IMR-90 (cell line): ENCODE measurements around the gene TNS2. TPM values are rescaled to one million over a fixed set of nuclear protein-coding genes. Genes with fewer than 3 reads are reported as not detected.

Source experiments
- ATAC-seq: fragments of 200-7000 bp; cut with Tn5 transposase; 2 replicates; pipeline ENCODE4 v1.9.1; 2020; ENCODE audit warnings: low read depth, mild to moderate bottlenecking, moderate library complexity
- BruUV-seq: library from RNA; stranded (reverse); fragments of 400-500 nt; replicated peaks from 2 replicates; lab custom pipeline; 2021; lab: Mats Ljungman, UMichigan
- CTCF ChIA-PET: fragments of 300-600 bp; formaldehyde crosslinking; extraction: SDS; loops from one replicate; lab custom pipeline; 2021; ENCODE audit warnings: antibody characterized with exemption; lab: Yijun Ruan, JAX
- POLR2A ChIA-PET: fragments of 300-600 bp; sonication (Branson Sonifier 250); formaldehyde crosslinking; loops from one replicate; lab custom pipeline; 2022; ENCODE audit warnings: antibody characterized with exemption; ENCODE audit not compliant: unreplicated experiment; lab: Charles Lee
- DNase-seq: peaks from one replicate; pipeline ENCODE4 v3.0.0; 2013
- H2AFZ ChIP-seq: replicated peaks from 2 replicates; pipeline ENCODE3; 2013; ENCODE audit warnings: low read length, mild to moderate bottlenecking; ENCODE audit not compliant: poor library complexity
- H2AK5ac ChIP-seq: 2 replicates; pipeline ENCODE4 v1.6.1; 2013; ENCODE audit warnings: low read depth, low read length, inconsistent platforms
- H2AK9ac ChIP-seq: replicated peaks from 2 replicates; pipeline ENCODE3; 2013; ENCODE audit warnings: mild to moderate bottlenecking, low read depth, low read length, moderate library complexity; ENCODE audit not compliant: poor library complexity
- H2BK120ac ChIP-seq: 2 replicates; pipeline ENCODE4 v1.6.1; 2013; ENCODE audit warnings: low read depth, low read length, inconsistent platforms
- H2BK15ac ChIP-seq: 3 replicates; pipeline ENCODE4 v1.6.1; 2013; ENCODE audit warnings: low read depth, low read length, inconsistent platforms
- H2BK20ac ChIP-seq: 2 replicates; pipeline ENCODE4 v1.6.1; 2013; ENCODE audit warnings: low read depth, mild to moderate bottlenecking, inconsistent platforms, low read length, moderate library complexity
- H2BK5ac ChIP-seq: 2 replicates; pipeline ENCODE4 v1.6.1; 2013; ENCODE audit warnings: mild to moderate bottlenecking, low read depth, low read length, inconsistent platforms; ENCODE audit not compliant: poor library complexity, severe bottlenecking
- H3K14ac ChIP-seq: replicated peaks from 2 replicates; pipeline ENCODE4 v1.6.1; 2013; ENCODE audit warnings: low read depth, low read length, inconsistent platforms
- H3K18ac ChIP-seq: 2 replicates; pipeline ENCODE4 v1.6.1; 2013; ENCODE audit warnings: low read depth, low read length, control low read depth
- H3K23ac ChIP-seq: 2 replicates; pipeline ENCODE4 v1.6.1; 2013; ENCODE audit warnings: low read depth, low read length, inconsistent platforms
- H3K27ac ChIP-seq: 2 replicates; pipeline ENCODE4 v1.5.1; 2013; ENCODE audit warnings: mild to moderate bottlenecking, control low read depth, low read length; ENCODE audit not compliant: insufficient read depth
- H3K27me3 ChIP-seq: 2 replicates; pipeline ENCODE4 v1.6.1; 2013; ENCODE audit warnings: low read length; ENCODE audit not compliant: control insufficient read depth, insufficient read depth
- H3K36me3 ChIP-seq: 2 replicates; pipeline ENCODE4 v1.6.1; 2013; ENCODE audit warnings: low read length, mixed read lengths; ENCODE audit not compliant: control insufficient read depth, insufficient read depth
- H3K4ac ChIP-seq: 2 replicates; pipeline ENCODE4 v1.6.1; 2013; ENCODE audit warnings: low read depth, low read length, inconsistent platforms
- H3K4me1 ChIP-seq: 2 replicates; pipeline ENCODE4 v1.6.1; 2013; ENCODE audit warnings: low read length, mixed read lengths; ENCODE audit not compliant: control insufficient read depth, insufficient read depth
- H3K4me2 ChIP-seq: 2 replicates; pipeline ENCODE4 v1.6.1; 2013; ENCODE audit warnings: low read depth, mild to moderate bottlenecking, control low read depth, low read length, moderate library complexity
- H3K4me3 ChIP-seq: 2 replicates; pipeline ENCODE4 v1.5.1; 2013; ENCODE audit warnings: low read depth, mild to moderate bottlenecking, control low read depth, low read length, moderate library complexity; ENCODE audit not compliant: insufficient read depth
- H3K56ac ChIP-seq: 2 replicates; pipeline ENCODE4 v1.6.1; 2013; ENCODE audit warnings: low read length, inconsistent platforms; ENCODE audit not compliant: insufficient read depth; ENCODE audit errors: extremely low read depth
- H3K79me1 ChIP-seq, 2 experiments: 2 replicates each; pipeline ENCODE4 v1.6.1; 2013; ENCODE audit warnings: low read length in 2 of 2, inconsistent platforms in 1 of 2, low read depth in 1 of 2
- H3K9ac ChIP-seq: 2 replicates; pipeline ENCODE4 v1.6.1; 2013; ENCODE audit warnings: low read depth, low read length, control low read depth
- H3K9me1 ChIP-seq: 2 replicates; pipeline ENCODE4 v1.6.1; 2013; ENCODE audit warnings: low read length, inconsistent platforms; ENCODE audit not compliant: insufficient read depth
- H3K9me3 ChIP-seq: 2 replicates; pipeline ENCODE4 v1.6.1; 2013; ENCODE audit warnings: low read length; ENCODE audit not compliant: control insufficient read depth, insufficient read depth
- H4K20me1 ChIP-seq: 2 replicates; pipeline ENCODE4 v1.6.1; 2013; ENCODE audit warnings: low read length, inconsistent platforms; ENCODE audit not compliant: insufficient read depth
- H4K5ac ChIP-seq: 2 replicates; pipeline ENCODE4 v1.6.1; 2013; ENCODE audit warnings: mild to moderate bottlenecking, low read depth, low read length, control low read depth
- H4K8ac ChIP-seq, 2 experiments: 2 replicates each; pipeline ENCODE4 v1.6.1; 2013; ENCODE audit warnings: low read depth in 2 of 2, low read length in 2 of 2, control low read depth in 1 of 2, inconsistent platforms in 1 of 2
- H4K91ac ChIP-seq: 2 replicates; pipeline ENCODE4 v1.6.1; 2013; ENCODE audit warnings: low read depth, low read length, inconsistent platforms; ENCODE audit not compliant: insufficient read depth
- CHD1 ChIP-seq: IDR thresholded peaks from 2 replicates; pipeline ENCODE4 v1.6.1; 2012; ENCODE audit warnings: low read depth, low read length, improper control_type of control experiment
- FOS ChIP-seq: fragments of 150-350 bp; IDR thresholded peaks from 2 replicates; pipeline ENCODE4 v1.6.1; 2016; ENCODE audit warnings: low read depth, low read length
- MAZ ChIP-seq: IDR thresholded peaks from 2 replicates; pipeline ENCODE4 v1.6.1; 2012; ENCODE audit warnings: low read depth, mild to moderate bottlenecking, low read length, improper control_type of control experiment, moderate library complexity, borderline replicate concordance
- WGBS, 2 experiments: methylation state at CpG; one replicate each; pipeline versions ENCODE4 v1.1.5 to v1.1.7; 2013; ENCODE audit warnings: missing lambda C conversion rate in 2 of 2; ENCODE audit not compliant: insufficient read length in 1 of 2; ENCODE audit errors: extremely low coverage in 2 of 2; 5-methylcytosine and 5-hydroxymethylcytosine counted together
- dilution Hi-C: fragments of 300-500 bp; cut with HindIII; formaldehyde crosslinking; loops from one replicate; pipeline ENCODE4 v1.14.3; 2018; ENCODE audit warnings: low sequenced_read_pairs; ENCODE audit not compliant: unreplicated experiment
- in situ Hi-C: fragments of 300-500 bp; cut with MboI; formaldehyde crosslinking; loops from 3 replicates; pipeline ENCODE4 v1.14.3; 2019; ENCODE audit warnings: low sequenced_read_pairs, inconsistent platforms, mixed read lengths
- intact Hi-C: fragments of 100-400 bp; cut with micrococcal nuclease; formaldehyde crosslinking; loops from 2 replicates; pipeline ENCODE4 v1.10.0; 2022
- polyA plus RNA-seq, 3 experiments: library from polyadenylated mRNA; depleted of rRNA; stranded (reverse); fragments of >200 nt; gene quantifications; 2 replicates each; pipeline ENCODE4 v1.2.3, GENCODE V29; 2012; ENCODE audit warnings: low replicate concordance in 1 of 3
- total RNA-seq: library from RNA; depleted of rRNA; stranded (reverse); fragments of >200 nt; gene quantifications from 2 replicates; pipeline ENCODE4 v1.2.3, GENCODE V29; 2012
- TF ChIP-seq, protein P1 (sequence below): conservative IDR thresholded peaks from 2 replicates; pipeline ENCODE4 v1.5.1; 2012; ENCODE audit warnings: mild to moderate bottlenecking, low read depth, low read length, improper control_type of control experiment

TNS2 gene
- total and polyA plus RNA-seq, 2 of the 4 experiments (the other 2 are of a cell fraction) = 10.4 to 67.2 TPM

GRCh38 chr12:53090105-53090504 lies 40.2 kb downstream of the TNS2 start:
- no peak overlapping the region for H2AFZ ChIP-seq
- H3K27me3 ChIP-seq = no peaks in the 10 kb centered on the region; the same call in 1 of the 2 replicates
- peaks cover 15% of the 10 kb centered on the region for H3K9me1 ChIP-seq
- in situ Hi-C loops = no loop called here
- intact Hi-C loops = no loop called here
- no peak overlapping the region for H4K5ac ChIP-seq
- H4K91ac ChIP-seq = no peak overlapping the region
- no peak overlapping the region for H2AK5ac ChIP-seq
- DNase-seq (no peak), ATAC-seq (no peak)
- TF ChIP-seq CHD1 (no peak), MAZ (no peak), FOS (no peak)
- TF ChIP-seq, protein P1, sequence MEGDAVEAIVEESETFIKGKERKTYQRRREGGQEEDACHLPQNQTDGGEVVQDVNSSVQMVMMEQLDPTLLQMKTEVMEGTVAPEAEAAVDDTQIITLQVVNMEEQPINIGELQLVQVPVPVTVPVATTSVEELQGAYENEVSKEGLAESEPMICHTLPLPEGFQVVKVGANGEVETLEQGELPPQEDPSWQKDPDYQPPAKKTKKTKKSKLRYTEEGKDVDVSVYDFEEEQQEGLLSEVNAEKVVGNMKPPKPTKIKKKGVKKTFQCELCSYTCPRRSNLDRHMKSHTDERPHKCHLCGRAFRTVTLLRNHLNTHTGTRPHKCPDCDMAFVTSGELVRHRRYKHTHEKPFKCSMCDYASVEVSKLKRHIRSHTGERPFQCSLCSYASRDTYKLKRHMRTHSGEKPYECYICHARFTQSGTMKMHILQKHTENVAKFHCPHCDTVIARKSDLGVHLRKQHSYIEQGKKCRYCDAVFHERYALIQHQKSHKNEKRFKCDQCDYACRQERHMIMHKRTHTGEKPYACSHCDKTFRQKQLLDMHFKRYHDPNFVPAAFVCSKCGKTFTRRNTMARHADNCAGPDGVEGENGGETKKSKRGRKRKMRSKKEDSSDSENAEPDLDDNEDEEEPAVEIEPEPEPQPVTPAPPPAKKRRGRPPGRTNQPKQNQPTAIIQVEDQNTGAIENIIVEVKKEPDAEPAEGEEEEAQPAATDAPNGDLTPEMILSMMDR = no peak
- no peaks in the 10 kb centered on the region for H4K20me1 ChIP-seq
- no peak overlapping the region for H2BK5ac ChIP-seq
- H4K8ac ChIP-seq = no peak overlapping the region
- dilution Hi-C loops = no loop called here
- H2BK120ac ChIP-seq = no peak overlapping the region
- no peaks in the 10 kb centered on the region for H3K36me3 ChIP-seq
- H2AK9ac ChIP-seq = no peak overlapping the region
- H3K14ac ChIP-seq = no peak overlapping the region
- no peaks in the 10 kb centered on the region for H3K9me3 ChIP-seq
- POLR2A ChIA-PET = no interaction called here
- no TSS peak for BruUV-seq
- H3K18ac ChIP-seq = no peak overlapping the region
- CTCF ChIA-PET = no interaction called here
- peaks cover 7% of the 10 kb centered on the region for H3K4me1 ChIP-seq
- no peak overlapping the region for H2BK20ac ChIP-seq
- no peak overlapping the region for H3K4me3 ChIP-seq
- H3K9ac ChIP-seq = no peak overlapping the region
- H3K56ac ChIP-seq = no peak overlapping the region
- H3K4ac ChIP-seq = no peak overlapping the region
- no peak overlapping the region for H3K27ac ChIP-seq
- WGBS, 2 experiments = 80% methylated on average over 1 of the region's 6 CpGs; no CpG with 5 or more reads in 1 of the 2 experiments
- peaks cover 0 to 7% of the 10 kb centered on the region in 2 experiments; a peak in 2 of 4 replicates for H3K79me1 ChIP-seq
- H2BK15ac ChIP-seq = no peak overlapping the region
- no peak overlapping the region for H3K23ac ChIP-seq
- H3K4me2 ChIP-seq = no peak overlapping the region
